HG02571 (cell line): ENCODE measurements around the gene ZZZ3.
A peak's percentile ranks its signal among the peaks of the same experiment; 100 is the strongest.
"Not testable (repeated sequence)": the region's sequence is repeated elsewhere in the genome, so short reads cannot be mapped to it uniquely, and the experiment has no call there.

Experiments used
- ATAC-seq: cut with Tn5 transposase; IDR thresholded peaks from one replicate; pipeline ENCODE4 v1.9.1; 2021; ENCODE audit warnings: mild to moderate bottlenecking, moderate library complexity; ENCODE audit not compliant: unreplicated experiment

The ZZZ3 gene

GRCh38 chr1:77682460-77683159 lies at the start of gene ZZZ3:
Gene ZZZ3, minus strand, starts transcription at chr1:77682658. Its CDS starts 49,304 bp downstream, at chr1:77633354.
- ATAC-seq: peak; percentile 68

GRCh38 chr1:77732090-77732489 lies 49.6 kb upstream of the ZZZ3 start:
- no peak for ATAC-seq

- no peak for ATAC-seq
Measured at GRCh38 chr1:77725706-77726105, 43.2 kb upstream of the ZZZ3 start.

- no peak for ATAC-seq
Measured at GRCh38 chr1:77718181-77718580, 35.7 kb upstream of the ZZZ3 start.

GRCh38 chr1:77716065-77716464 lies 33.6 kb upstream of the ZZZ3 start:
- no peak for ATAC-seq

- no peak for ATAC-seq
Measured at GRCh38 chr1:77709727-77710126, 27.3 kb upstream of the ZZZ3 start.

- no peak for ATAC-seq
Measured at GRCh38 chr1:77706321-77706720, 23.9 kb upstream of the ZZZ3 start.

GRCh38 chr1:77704736-77705135 lies 22.3 kb upstream of the ZZZ3 start:
- ATAC-seq: no peak

- ATAC-seq: not testable (repeated sequence)
Measured at GRCh38 chr1:77699673-77700072, 17.2 kb upstream of the ZZZ3 start.

- ATAC-seq: no peak
Measured at GRCh38 chr1:77697441-77697840, 15.0 kb upstream of the ZZZ3 start.

- ATAC-seq: no peak
Measured at GRCh38 chr1:77688939-77689338, 6.5 kb upstream of the ZZZ3 start.

GRCh38 chr1:77687519-77687906 lies 5.1 kb upstream of the ZZZ3 start:
- ATAC-seq: no peak

GRCh38 chr1:77686796-77687518 lies 4.5 kb upstream of the ZZZ3 start:
- ATAC-seq: no peak

- peak; percentile 71 for ATAC-seq
Measured at GRCh38 chr1:77683160-77684148, 996 bp upstream of the ZZZ3 start.

GRCh38 chr1:77680173-77680572 lies 2.3 kb downstream of the ZZZ3 start:
- ATAC-seq: no peak

- no peak for ATAC-seq
Measured at GRCh38 chr1:77678660-77679610, 3.5 kb downstream of the ZZZ3 start.

GRCh38 chr1:77674807-77675206 lies 7.7 kb downstream of the ZZZ3 start:
- not testable (repeated sequence) for ATAC-seq

- ATAC-seq: no peak
Measured at GRCh38 chr1:77673716-77674355, 8.6 kb downstream of the ZZZ3 start.

- no peak for ATAC-seq
Measured at GRCh38 chr1:77673030-77673429, 9.4 kb downstream of the ZZZ3 start.

GRCh38 chr1:77672374-77672773 lies 10.1 kb downstream of the ZZZ3 start:
- ATAC-seq: no peak
